ENCODE results near the gene SCN3A. TPM values are rescaled to one million over a fixed set of nuclear protein-coding genes. Genes with fewer than 3 reads are reported as not detected.

SCN3A gene
- total and polyA plus RNA-seq, 2 of the 13 experiments (the other 11 are each of a cell fraction or from before 2014, with no cell fraction given), result not detected

GRCh38 chr2:165110394-165110793, 93.5 kb downstream of the SCN3A start (continued):
- TF ChIP-seq DR1 (CRISPR knock-in tag; IDR thresholded peaks at IDR 0.05) (no peak), ZFP62 (CRISPR knock-in tag; IDR thresholded peaks at IDR 0.05) (no peak), HMG20B (CRISPR knock-in tag; conservative IDR thresholded peaks at IDR 0.05) (no peak; the same call in 1 of the 2 replicates), DPF2 (CRISPR knock-in tag; IDR thresholded peaks at IDR 0.05; ENCODE audit: borderline replicate concordance, low read depth) (peak; percentile 91), HOXA7 (CRISPR knock-in tag; IDR thresholded peaks at IDR 0.05) (no peak), ZNF329 (CRISPR knock-in tag; IDR thresholded peaks at IDR 0.05; ENCODE audit: low read depth) (no peak), DMTF1 (CRISPR knock-in tag; IDR thresholded peaks at IDR 0.05) (no peak), SMARCC2 (IDR thresholded peaks at IDR 0.05) (peak; percentile 41; the same call in 1 of the 2 replicates), SALL1 (CRISPR knock-in tag; IDR thresholded peaks at IDR 0.05) (no peak), ZNF615 (CRISPR knock-in tag; IDR thresholded peaks at IDR 0.05; ENCODE audit: borderline replicate concordance) (no peak), ZNF124 (CRISPR knock-in tag; IDR thresholded peaks at IDR 0.05) (no peak), ZNF761 (CRISPR knock-in tag; conservative IDR thresholded peaks at IDR 0.05) (0 out of 2 replicates have a peak, but pooled peaks have one; percentile 36), GFI1 (CRISPR knock-in tag; IDR thresholded peaks at IDR 0.05; ENCODE audit: borderline replicate concordance) (peak; percentile 73), YEATS4 (CRISPR knock-in tag; IDR thresholded peaks at IDR 0.05; ENCODE audit: borderline replicate concordance) (no peak), HDAC2 (CRISPR knock-in tag; IDR thresholded peaks at IDR 0.05) (no peak), ATF1 (CRISPR knock-in tag; IDR thresholded peaks at IDR 0.05) (peak; percentile 74), ZNF678 (CRISPR knock-in tag; IDR thresholded peaks at IDR 0.05) (no peak), ZNF672 (CRISPR knock-in tag; IDR thresholded peaks at IDR 0.05) (no peak), GPBP1L1 (CRISPR knock-in tag; IDR thresholded peaks at IDR 0.05) (no peak), ISL2 (CRISPR knock-in tag; IDR thresholded peaks at IDR 0.05) (peak; percentile 97), MBNL3 (CRISPR knock-in tag; conservative IDR thresholded peaks at IDR 0.05) (no peak)
- TF ChIP-seq, protein P1, sequence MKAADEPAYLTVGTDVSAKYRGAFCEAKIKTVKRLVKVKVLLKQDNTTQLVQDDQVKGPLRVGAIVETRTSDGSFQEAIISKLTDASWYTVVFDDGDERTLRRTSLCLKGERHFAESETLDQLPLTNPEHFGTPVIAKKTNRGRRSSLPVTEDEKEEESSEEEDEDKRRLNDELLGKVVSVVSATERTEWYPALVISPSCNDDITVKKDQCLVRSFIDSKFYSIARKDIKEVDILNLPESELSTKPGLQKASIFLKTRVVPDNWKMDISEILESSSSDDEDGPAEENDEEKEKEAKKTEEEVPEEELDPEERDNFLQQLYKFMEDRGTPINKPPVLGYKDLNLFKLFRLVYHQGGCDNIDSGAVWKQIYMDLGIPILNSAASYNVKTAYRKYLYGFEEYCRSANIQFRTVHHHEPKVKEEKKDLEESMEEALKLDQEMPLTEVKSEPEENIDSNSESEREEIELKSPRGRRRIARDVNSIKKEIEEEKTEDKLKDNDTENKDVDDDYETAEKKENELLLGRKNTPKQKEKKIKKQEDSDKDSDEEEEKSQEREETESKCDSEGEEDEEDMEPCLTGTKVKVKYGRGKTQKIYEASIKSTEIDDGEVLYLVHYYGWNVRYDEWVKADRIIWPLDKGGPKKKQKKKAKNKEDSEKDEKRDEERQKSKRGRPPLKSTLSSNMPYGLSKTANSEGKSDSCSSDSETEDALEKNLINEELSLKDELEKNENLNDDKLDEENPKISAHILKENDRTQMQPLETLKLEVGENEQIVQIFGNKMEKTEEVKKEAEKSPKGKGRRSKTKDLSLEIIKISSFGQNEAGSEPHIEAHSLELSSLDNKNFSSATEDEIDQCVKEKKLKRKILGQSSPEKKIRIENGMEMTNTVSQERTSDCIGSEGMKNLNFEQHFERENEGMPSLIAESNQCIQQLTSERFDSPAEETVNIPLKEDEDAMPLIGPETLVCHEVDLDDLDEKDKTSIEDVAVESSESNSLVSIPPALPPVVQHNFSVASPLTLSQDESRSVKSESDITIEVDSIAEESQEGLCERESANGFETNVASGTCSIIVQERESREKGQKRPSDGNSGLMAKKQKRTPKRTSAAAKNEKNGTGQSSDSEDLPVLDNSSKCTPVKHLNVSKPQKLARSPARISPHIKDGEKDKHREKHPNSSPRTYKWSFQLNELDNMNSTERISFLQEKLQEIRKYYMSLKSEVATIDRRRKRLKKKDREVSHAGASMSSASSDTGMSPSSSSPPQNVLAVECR (CRISPR knock-in tag; IDR thresholded peaks at IDR 0.05; ENCODE audit: borderline replicate concordance), result no peak
- TF ChIP-seq, protein P2, sequence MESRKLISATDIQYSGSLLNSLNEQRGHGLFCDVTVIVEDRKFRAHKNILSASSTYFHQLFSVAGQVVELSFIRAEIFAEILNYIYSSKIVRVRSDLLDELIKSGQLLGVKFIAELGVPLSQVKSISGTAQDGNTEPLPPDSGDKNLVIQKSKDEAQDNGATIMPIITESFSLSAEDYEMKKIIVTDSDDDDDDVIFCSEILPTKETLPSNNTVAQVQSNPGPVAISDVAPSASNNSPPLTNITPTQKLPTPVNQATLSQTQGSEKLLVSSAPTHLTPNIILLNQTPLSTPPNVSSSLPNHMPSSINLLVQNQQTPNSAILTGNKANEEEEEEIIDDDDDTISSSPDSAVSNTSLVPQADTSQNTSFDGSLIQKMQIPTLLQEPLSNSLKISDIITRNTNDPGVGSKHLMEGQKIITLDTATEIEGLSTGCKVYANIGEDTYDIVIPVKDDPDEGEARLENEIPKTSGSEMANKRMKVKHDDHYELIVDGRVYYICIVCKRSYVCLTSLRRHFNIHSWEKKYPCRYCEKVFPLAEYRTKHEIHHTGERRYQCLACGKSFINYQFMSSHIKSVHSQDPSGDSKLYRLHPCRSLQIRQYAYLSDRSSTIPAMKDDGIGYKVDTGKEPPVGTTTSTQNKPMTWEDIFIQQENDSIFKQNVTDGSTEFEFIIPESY (CRISPR knock-in tag; IDR thresholded peaks at IDR 0.05), result no peak

Data from HepG2 (cell line).